Measurements from ENCODE around the gene RAPGEF4.

RAPGEF4 gene

DNA sequence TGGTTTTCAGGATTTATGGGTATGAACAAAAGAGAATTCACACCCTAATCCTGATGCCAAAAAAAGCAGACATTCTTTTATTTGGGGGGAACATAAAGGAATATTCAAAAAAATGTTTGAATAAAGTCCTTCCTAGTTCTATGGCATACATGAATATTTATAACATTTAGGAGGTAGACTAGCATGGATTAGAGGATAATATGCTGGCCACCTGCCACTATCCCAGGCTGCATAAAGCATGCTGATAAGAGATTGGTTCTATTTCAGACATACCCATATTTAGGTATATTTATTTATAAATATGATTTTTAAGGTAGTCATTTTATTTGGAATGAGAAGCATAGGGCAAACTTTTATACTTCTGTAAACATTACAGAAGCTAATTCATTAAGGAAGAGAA lies 305.1 kb downstream of the RAPGEF4 start:
- DNase-seq (ENCODE audit: low read depth): no peak

DNA sequence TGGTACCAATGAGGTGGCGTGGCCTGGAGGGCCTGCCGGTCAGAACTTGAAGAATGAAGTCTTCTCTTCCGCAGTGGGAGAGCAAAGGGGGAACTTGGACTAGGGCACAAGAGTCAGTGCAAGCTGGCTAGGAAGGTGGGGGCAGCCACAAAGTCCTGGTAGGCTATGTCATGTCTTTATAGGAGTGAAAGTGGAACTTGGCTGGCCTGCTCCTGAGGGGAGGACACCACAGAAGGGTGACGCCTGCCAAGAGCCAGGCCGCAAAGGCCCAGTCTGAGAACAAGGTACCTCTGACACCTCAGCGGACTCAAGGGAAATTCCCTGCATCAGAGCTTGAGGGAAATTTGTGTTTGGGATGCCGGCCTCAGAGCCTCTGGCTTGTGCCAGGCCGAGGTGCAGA lies 307.8 kb downstream of the RAPGEF4 start:
- DNase-seq (ENCODE audit: low read depth): no peak

DNA sequence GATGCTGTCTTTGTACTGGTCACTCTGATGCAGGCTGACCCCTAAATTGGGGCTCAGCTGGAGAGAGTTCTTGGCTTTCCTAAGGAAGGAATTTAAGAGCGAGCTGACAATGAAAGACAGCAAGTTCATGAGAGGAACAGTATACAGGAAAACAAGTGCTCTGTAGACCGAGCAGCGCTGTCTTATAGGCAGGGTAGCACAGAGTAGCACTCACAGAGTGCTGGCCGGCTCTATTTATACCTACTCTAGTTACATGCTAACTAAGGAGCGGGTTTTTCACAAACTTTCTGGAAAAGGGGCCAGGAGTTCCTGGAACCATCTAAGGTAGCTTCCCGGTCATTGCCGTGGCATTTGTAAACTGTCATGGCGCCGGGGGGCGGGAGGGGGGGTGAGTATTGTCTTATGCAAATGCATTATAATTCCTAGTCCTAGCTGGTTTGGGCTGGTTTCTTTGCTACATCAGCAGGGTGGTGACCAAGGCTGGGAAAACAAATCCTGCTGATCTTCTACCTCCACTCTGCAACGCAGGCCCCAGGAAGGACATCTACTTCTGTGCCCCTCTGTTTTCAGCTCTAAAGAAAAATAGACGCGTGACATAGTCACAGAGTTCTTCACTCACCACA lies 308.4 kb downstream of the RAPGEF4 start:
- no peak for DNase-seq (ENCODE audit: low read depth)

DNA sequence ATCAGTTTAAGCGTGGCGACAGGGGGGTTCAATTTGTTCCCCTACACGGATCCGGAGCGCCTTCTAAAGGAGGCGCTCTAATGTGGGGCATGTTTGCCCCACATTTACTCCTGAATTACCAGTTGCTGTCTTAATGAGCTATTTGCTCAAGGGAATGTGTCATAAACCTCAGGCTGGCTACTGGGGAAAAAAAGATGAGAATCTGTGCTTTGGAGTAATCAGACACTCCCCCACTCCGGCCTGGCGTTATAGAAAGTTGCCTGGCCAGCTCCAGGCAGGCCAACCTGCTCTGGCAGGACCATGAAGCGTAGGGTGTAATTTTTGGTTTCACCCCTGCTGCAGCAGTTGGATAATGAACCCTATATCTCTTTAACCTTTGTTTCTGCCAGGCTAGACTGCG lies 309.0 kb downstream of the RAPGEF4 start:
- DNase-seq (ENCODE audit: low read depth): no peak

DNA sequence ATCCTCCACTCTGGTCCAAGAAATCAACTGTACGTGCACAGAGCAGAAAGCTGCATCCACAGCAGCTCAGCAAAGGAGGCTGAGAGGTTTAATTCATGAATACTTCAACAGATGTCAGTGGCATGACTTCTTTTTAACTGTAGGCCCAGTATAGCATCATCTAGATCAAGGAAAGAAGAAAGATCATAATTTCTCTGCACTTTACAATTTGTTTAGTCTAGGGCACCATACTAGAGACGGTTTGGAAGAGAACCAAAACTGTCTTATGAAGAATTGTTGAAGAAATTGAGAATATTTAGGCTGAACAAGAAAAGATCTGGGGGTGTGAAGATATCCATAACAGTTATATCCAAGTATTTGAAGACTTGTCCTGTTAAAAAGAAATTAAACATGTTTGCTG lies 309.5 kb downstream of the RAPGEF4 start:
- no peak for DNase-seq (ENCODE audit: low read depth)

DNA sequence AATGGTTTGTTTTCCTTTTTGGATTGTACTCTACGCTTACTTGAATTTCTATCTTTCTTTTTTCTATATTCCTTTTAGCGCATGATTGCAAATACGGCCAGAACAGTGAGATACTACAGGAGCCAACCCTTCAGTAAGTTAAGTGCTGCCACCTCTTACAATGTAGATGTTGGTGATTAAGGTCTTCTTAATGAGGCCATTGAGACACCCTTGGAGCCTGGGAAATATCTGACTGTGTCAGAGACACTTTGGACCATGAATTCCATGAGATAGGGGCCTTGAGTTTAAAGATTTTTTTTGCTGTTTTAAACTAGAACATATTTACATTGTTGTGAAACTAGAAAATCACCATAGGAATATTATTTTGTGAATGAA lies 312.9 kb downstream of the RAPGEF4 start:
- no peak for DNase-seq (ENCODE audit: low read depth)

DNA sequence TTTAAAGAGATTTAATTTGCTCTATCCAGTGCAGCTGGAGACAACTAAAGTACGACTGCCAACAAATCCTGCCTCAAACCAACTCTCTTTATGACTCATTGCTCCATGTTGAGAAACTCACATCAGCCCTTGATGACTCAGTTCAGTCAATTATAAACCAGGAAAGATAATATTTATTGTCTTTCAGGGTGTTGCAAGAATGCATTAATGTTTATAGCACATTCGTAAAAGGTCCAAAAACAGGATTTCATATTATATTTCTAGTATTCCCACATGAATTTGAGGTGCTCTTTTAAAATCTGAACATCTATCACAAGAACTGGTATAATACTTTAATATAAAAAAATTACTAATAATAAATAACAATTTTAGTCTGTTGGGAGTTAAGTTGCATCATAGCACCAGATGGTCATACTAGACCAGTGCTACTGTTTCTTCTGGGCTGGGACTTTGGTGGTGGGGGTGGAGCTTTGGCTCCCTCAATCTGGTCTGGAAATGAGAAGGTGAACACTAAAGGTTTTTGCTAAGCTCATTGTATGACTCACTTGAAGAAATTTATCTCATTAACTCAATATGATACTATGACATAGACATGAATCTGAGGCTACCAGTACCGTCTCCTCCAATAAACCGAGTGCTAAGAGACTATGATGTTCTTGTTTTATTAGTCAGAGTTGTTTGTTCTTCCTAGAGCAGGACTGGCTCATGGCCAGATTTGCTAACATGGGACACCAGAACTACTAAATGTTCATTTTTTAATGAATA lies 313.4 kb downstream of the RAPGEF4 start:
- DNase-seq (ENCODE audit: low read depth): peak; percentile 93

DNA sequence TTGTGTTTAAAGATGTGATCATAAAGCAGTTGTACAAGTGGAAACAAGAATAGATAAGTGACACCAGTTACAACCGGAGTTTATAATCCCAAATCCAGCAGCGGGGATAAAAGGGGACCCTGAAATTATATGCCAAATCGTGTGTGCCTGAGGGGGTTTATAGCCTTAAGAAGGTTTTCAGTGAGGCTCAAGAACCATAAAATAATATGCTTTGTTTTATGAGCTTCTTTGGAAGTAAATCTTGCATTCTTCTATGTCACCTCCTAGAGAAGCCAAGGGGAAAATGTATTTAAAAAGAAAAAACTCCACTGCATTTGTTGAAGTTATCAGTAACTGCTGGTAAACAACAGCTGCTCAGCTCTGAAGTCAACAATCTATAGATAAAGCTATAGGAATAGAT lies 314.2 kb downstream of the RAPGEF4 start:
- DNase-seq (ENCODE audit: low read depth): no peak

DNA sequence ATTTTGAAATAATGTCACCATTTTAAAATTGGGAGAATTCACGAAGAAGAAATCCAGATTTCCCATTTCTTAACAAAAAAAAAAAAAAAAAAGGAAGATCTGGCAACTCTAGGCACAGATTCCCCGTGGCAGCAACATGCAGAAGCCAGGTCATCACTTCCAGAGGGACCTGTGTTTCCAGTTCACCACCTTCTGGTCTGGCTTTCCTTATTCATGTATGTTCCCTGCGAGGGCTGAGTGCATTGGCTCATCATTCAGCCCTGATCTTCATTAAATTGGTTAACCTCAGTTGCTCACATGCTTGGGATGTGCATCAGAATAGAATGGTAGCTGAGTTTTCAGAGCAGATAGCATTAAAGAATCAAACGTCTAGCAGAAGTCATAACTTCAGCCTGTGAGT lies 315.0 kb downstream of the RAPGEF4 start:
- no peak for DNase-seq (ENCODE audit: low read depth)

DNA sequence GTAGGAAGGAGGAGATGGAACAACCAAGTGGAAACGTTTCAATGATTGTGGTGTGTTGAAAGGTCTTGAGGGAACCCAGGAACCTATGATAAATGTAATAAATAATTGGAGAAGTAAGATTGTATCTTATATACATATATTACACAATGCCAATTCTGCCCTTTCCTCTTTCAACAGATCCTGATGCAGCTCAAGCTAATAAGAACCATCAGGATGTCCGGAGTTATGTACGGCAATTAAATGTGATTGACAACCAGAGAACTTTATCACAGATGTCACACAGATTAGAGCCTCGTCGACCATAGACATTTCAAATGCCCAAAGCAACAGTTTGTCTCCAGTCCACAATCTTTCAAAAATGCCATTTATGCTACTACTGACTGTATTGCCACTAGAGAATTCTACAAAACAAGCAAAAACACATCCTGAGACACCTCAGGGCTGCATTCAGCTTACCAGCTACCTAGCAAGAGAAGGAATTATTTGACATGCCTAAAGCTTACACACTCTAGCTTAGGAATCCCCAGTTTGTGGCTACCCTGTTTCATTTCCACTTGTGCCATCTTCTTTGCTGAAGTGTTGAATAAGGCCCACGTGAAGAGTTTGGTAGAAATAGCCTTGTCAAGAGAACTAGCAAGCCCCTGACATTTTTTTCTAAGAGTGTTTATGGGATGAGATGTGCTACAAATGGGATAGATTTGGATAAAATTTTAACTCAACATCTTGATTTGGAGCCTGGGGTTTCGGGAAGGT lies 316.0 kb downstream of the RAPGEF4 start:
- no peak for DNase-seq (ENCODE audit: low read depth)

DNA sequence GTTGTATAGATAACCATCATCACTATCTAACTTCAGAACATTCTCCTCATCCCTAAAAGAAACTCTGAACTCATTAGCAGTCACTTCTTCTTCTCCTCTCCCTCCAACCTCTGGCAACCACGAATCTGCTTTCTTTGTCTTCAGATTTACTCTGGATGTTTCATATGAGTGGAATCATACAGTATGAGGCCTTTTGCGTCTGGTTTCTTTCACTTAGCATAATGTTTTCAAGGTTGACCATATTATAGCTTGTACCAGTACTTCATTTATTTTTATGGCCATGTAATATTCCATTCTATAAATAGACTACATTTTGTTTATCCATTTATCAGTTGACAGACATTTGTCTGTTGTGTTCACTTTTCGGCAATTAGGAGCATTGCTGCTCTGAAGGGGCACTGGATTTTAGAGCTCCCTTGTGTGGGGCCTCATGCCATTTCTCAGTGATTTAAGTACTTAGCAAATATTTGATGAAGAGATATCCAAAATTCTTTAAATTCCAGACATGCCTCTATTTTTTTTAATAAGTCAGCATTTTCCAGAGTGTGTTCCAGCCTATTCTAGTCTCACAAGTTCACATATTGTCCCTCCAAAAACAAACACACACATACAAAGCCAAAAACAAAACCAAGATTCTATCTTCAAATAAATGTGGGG lies 317.5 kb downstream of the RAPGEF4 start:
- DNase-seq (ENCODE audit: low read depth): no peak

DNA sequence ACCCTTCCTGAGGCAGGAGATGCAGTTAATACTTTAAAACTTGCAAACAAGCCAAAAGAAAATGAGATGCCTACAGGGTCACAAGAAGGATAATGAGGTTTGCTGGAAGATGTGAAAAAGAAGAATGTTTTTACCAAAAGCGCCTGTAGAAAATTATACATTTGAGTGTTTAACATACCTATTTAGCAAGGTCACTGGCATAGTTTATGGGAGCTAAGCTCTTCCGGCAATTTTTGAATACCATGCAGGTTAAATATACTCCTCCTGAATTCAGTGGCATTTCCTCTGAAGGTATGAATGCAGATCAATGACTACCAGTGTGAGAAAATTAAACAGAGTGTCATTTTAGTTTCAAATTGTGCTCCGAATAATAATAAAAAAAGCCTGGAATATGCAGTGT lies 318.8 kb downstream of the RAPGEF4 start:
- DNase-seq (ENCODE audit: low read depth): no peak

DNA sequence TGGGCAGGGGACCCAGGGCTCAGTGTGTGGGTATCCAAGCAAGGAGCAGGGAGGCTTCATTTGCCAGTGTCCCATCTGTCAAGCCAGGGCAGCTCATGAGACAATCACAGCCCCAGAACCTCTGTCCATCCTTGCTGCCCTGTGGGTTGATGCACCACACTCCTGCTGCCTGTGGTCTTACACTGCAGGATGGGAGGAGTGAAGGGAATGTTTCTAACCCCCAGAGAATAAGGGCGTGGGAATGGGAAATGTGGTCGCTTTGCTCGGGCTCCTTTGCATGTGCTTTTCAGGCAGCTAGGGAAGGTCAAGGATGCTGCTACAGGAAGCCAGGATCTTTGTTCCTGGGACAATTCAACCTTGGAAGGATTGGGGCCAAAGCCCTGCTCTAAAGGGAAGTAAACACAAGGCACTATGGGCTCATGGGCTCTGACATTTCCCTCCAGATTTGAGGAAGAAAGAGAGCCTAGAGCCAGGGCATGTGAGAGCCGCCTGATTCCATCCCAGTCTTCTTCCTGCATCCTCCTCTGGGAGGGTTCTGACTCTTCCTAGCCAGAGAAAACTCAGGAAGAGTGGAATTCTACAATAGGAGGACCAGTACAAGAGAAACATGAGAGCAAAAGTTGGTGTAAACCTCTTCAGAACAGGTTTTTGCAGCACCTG lies 321.2 kb downstream of the RAPGEF4 start:
- no peak for DNase-seq (ENCODE audit: low read depth)

DNA sequence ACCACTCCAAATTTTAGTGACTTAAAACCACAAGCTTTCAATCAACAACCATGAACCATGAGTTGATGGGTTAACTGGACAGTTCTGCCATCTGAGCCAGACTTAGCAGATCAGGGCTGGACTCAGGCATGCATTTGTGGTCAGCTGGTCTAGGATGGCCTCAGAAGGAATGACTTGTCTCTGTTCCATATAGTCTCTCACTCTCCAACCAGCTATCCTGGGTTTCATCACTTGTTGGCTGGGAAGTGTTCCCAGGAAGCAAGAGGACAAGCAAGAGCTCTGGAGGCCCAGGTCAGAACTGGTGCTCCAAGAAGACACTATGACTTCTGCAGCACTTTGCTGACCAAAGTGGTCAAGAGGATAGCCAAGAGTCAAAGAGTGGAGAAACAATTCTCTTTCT lies 322.5 kb downstream of the RAPGEF4 start:
- peak; percentile 87 for DNase-seq (ENCODE audit: low read depth)

DNA sequence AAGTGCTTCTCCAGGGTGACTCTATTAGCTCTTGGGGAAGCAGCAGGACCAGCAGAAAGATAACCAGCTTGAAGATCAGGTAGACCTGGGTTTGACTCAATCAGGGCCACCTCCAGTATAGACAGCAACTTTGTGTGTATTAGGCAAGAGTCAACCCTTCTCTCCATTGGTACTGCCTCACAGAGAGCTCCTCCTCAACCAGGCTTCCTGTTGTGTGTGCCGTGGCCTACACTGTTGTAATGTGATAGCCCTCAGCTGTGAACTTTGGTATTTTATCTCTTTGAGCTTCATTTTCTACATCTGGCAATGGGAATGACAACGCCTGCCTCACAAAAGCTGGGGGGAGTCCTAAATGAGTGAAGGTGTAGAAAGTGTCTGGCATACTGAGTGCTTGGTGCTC lies 323.0 kb downstream of the RAPGEF4 start:
- no peak for DNase-seq (ENCODE audit: low read depth)

DNA sequence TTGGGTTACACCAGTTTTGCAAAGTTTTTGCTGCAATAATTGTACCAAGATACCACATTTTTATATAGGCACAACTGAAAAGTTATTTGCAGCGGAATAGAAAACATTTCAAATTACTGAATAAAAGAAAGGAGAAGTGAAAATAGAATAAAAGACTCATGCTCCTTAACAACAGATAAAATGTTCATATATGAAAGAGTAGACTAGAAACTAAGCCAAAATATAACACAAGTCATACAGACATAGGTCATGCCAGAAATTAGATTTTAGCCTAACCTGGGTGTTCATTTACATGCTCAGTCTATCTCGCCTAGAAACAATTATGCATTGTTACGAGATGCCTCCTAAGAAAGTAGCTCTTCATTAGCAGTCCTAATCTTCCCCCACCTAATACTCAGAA lies 323.6 kb downstream of the RAPGEF4 start:
- no peak for DNase-seq (ENCODE audit: low read depth)

DNA sequence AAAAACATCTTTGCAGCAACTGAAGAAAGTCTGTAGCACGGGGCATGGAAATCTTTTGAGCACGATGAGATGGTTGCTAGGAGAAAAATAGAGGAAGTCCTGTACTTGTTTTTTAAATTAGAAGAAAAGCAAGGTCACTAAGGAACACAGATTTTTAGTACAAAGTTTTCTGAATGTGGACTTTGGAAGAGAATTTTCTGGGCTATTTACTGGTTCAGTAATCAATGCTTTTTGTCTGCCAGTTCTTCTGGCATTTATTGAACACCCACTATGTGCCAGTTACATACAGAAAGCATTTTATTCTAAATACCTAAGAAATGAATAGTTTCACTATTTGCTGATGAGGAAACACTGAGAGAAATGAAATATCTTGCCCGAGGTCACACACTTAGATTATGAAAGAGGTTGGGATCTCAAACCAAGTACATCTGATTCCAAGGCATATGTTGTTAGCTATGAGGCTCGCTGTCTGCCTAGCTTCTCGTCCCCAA lies 324.4 kb downstream of the RAPGEF4 start:
- DNase-seq (ENCODE audit: low read depth): no peak

DNA sequence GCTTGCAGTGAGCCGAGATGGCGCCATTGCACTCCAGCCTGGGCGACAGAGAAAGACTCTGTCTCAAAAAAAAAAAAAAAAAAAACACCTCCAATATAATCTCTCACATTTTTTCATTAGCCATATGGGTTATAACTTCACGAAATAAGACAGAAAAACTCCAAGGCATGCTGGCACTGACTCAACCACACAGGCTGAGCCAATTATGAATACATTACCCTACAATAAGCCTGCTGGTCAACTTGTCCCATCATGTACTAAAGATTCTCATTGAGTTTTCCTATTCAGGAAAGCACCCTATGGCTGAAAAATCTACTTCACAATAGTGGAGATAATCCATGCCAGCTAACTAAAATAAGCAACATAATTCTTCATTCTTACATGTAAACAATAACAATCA lies 327.2 kb downstream of the RAPGEF4 start:
- no peak for DNase-seq (ENCODE audit: low read depth)

DNA sequence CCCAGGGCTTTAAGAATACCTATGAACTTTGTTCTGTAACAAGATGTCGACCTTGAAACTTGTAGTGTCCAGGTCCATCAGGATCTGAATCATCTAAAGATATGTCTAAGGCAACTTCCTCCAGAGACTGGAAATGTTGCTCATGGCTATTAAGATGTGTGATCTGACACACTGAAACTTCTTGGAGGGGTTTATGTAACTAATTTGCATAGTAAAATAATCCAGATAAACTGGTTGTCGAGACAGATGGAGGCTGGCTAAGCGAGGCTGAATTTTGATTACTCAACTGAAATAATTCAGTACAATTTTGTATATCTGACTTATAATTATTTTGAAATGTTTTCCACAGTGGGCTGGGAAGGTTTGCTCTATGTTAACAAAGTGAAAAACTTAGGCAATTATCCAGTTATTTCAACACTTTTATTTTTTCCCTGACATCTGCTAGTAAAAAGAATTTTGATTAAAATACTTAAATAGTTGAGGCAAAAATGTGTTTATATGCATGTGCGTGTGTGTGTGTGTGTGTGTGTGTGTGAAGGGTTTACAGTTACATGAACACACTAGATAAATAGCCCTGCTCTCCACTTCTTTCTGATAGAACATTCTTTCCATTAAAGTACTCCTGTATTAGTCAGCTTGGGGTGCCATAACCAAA lies 328.6 kb downstream of the RAPGEF4 start:
- no peak for DNase-seq (ENCODE audit: low read depth)

DNA sequence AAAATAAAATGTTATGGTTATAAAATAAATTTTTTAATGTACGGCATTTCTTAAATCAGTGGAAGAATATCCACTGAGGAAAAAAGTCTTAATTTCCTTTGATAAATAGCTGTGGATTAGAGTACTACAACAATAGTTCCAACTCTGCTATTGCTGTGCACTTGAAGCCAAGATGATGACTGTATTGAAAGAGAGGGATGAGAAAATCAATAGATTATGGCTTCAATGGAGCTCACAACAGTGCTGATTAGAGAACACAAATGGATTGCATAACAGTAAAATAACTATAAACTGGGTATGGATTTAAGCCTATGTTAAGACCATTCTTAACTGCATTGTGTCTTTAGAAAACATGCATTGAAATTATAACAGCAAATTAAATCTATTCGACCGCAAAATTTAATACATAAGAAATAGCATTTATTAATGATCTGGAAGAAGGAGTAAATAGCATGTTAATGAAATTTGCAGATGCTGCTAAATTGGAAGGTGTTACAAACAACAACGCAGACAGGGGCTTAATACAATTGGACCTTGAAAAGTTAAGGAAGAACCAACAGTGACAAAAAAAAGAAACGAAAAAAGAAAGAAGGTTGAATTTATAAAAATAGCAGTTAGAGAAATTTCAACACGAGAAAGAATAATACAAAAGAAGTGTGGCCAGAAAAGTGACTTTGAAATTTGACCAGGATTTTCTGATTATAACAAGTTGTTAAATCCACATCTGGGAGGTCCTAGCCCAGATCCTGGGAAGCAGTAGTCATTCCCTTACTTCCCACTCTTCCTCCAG lies 331.4 kb downstream of the RAPGEF4 start:
- DNase-seq (ENCODE audit: low read depth): no peak
